ENCODE results near the gene LMAN2L. TPM values are rescaled to one million over a fixed set of nuclear protein-coding genes. Genes with fewer than 3 reads are reported as not detected.
A peak's percentile ranks its signal among the peaks of the same experiment; 100 is the strongest.

Gene LMAN2L
- total RNA-seq, 1 donor from 2014 or later: 14.0 TPM

DNA sequence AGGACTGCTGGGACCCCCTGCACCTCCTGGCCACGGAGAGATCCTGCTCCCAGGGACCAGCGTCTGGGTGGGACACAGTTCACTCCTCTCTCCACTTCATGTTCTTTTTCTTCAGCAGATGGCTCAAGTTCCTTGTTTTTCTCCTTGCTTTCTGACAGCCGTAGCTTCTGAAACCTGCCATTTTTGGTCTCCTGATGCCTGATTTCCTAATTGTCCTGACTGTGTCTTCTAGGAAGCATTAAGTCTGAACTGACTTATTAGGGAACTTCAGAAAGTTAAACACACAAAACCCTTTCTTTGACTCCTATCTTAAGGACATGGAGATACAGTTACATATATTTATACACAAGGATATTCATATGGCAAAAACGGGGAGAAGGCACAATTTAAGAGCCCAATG is 43.5 kb upstream of the LMAN2L start:
- DNase-seq: no peak
- H3K36me3 Mint-ChIP-seq (ENCODE audit: unreplicated experiment): no peaks in the 10 kb centered on the region
- peaks cover 4% of the 10 kb centered on the region for H3K27me3 Mint-ChIP-seq (ENCODE audit: unreplicated experiment)
- H3K4me1 Mint-ChIP-seq (ENCODE audit: low read depth, unreplicated experiment): no peaks in the 10 kb centered on the region
- no peak overlapping the region for H3K27ac Mint-ChIP-seq (ENCODE audit: unreplicated experiment)
- H3K4me3 Mint-ChIP-seq (ENCODE audit: unreplicated experiment): no peak overlapping the region
- no peaks in the 10 kb centered on the region for H3K9me3 Mint-ChIP-seq (ENCODE audit: unreplicated experiment)
- TF ChIP-seq, protein P1, sequence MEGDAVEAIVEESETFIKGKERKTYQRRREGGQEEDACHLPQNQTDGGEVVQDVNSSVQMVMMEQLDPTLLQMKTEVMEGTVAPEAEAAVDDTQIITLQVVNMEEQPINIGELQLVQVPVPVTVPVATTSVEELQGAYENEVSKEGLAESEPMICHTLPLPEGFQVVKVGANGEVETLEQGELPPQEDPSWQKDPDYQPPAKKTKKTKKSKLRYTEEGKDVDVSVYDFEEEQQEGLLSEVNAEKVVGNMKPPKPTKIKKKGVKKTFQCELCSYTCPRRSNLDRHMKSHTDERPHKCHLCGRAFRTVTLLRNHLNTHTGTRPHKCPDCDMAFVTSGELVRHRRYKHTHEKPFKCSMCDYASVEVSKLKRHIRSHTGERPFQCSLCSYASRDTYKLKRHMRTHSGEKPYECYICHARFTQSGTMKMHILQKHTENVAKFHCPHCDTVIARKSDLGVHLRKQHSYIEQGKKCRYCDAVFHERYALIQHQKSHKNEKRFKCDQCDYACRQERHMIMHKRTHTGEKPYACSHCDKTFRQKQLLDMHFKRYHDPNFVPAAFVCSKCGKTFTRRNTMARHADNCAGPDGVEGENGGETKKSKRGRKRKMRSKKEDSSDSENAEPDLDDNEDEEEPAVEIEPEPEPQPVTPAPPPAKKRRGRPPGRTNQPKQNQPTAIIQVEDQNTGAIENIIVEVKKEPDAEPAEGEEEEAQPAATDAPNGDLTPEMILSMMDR (IDR thresholded peaks at IDR 0.05; ENCODE audit: partially characterized antibody, unreplicated experiment): no peak

DNA sequence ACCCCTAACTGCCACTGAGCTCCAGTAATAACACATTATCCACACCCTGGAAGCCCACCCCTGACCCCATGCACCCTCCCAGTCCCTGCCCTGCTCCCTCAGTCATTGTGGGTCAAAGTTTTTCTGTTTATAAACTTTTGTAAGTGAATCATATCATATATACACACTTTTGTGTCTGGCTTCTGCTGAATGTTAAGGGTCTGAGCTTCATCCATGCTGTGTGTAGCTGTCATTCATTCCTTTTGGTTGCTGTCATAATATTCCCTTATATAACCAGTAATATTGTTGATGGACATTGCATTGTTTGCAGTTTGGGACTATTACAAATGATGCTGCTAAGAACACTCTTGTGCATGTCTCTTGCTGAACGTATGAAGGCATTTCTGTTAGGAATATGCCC is 35.3 kb upstream of the LMAN2L start:
- Mint-ChIP-seq H3K27ac (ENCODE audit: unreplicated experiment) (no peak overlapping the region), H3K4me1 (ENCODE audit: low read depth, unreplicated experiment) (peaks cover 15% of the 10 kb centered on the region), H3K9me3 (ENCODE audit: unreplicated experiment) (no peaks in the 10 kb centered on the region), H3K4me3 (ENCODE audit: unreplicated experiment) (no peak overlapping the region), H3K36me3 (ENCODE audit: unreplicated experiment) (no peaks in the 10 kb centered on the region), H3K27me3 (ENCODE audit: unreplicated experiment) (peaks cover 6% of the 10 kb centered on the region)
- TF ChIP-seq, protein P1 (IDR thresholded peaks at IDR 0.05; ENCODE audit: partially characterized antibody, unreplicated experiment): no peak
- no peak for DNase-seq

DNA sequence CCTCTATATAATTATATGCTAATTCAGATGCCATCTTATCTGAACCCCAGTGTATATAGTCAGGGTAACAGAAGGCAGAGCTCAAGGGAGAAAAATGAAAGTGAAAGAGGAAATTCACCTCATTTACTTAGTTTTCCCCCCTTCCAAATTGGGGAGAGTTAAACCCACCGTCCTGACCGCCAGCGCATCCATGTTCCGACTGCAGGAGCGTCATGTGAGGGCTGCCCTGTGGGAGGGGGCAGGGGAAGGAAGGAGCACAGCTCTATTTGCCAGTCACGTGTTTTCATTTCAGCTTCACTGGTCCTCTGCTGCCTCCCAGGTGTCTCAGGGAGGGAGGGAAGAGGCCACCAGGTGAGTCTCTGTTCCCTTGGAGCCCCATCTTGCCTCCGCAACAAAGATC is 34.1 kb upstream of the LMAN2L start:
- Mint-ChIP-seq H3K36me3 (ENCODE audit: unreplicated experiment) (no peaks in the 10 kb centered on the region), H3K27ac (ENCODE audit: unreplicated experiment) (no peak overlapping the region), H3K4me1 (ENCODE audit: low read depth, unreplicated experiment) (peaks cover 20% of the 10 kb centered on the region), H3K27me3 (ENCODE audit: unreplicated experiment) (peaks cover 7% of the 10 kb centered on the region), H3K9me3 (ENCODE audit: unreplicated experiment) (peaks cover 3% of the 10 kb centered on the region), H3K4me3 (ENCODE audit: unreplicated experiment) (no peak overlapping the region)
- TF ChIP-seq, protein P1 (IDR thresholded peaks at IDR 0.05; ENCODE audit: partially characterized antibody, unreplicated experiment): no peak
- DNase-seq: no peak

DNA sequence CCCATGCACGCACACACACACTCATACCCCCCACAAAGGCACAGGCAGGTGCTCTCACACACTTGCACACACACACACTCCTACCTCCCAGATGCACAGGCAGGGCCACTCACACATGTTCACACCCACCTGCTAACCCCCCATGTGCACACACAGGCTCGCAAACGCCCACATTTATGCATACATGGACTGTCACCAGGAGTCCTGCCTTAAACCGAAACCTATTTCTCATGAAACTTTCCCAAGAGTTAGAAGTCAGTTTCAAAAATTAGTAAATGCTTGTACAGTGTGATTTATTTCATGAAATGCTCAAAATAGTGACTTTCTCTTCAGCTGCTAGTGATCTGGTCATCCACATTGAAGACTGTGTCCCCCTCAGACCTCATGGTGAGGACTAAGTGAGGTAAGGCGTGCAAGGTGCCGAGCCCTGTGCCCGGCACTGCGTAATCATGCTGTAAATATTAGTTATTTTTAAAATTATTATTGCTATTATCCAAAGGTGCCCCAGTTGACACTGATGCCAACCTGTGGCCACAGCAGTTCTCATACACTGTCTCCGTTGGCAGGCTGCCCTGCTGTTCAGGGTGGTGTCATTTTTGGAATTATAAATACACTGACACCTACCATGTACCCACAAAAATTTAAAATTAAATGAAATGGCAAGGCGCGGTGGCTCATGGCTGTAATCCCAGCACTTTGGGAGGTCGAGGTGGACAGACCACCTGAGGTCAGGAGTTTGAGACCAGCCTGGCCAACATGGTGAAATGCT is 33.2 kb upstream of the LMAN2L start:
- Mint-ChIP-seq H3K27ac (ENCODE audit: unreplicated experiment) (no peak overlapping the region), H3K4me3 (ENCODE audit: unreplicated experiment) (no peak overlapping the region), H3K9me3 (ENCODE audit: unreplicated experiment) (peaks cover 3% of the 10 kb centered on the region), H3K4me1 (ENCODE audit: low read depth, unreplicated experiment) (peaks cover 20% of the 10 kb centered on the region), H3K36me3 (ENCODE audit: unreplicated experiment) (no peaks in the 10 kb centered on the region), H3K27me3 (ENCODE audit: unreplicated experiment) (peaks cover 7% of the 10 kb centered on the region)
- no peak for DNase-seq
- TF ChIP-seq, protein P1 (IDR thresholded peaks at IDR 0.05; ENCODE audit: partially characterized antibody, unreplicated experiment): no peak

DNA sequence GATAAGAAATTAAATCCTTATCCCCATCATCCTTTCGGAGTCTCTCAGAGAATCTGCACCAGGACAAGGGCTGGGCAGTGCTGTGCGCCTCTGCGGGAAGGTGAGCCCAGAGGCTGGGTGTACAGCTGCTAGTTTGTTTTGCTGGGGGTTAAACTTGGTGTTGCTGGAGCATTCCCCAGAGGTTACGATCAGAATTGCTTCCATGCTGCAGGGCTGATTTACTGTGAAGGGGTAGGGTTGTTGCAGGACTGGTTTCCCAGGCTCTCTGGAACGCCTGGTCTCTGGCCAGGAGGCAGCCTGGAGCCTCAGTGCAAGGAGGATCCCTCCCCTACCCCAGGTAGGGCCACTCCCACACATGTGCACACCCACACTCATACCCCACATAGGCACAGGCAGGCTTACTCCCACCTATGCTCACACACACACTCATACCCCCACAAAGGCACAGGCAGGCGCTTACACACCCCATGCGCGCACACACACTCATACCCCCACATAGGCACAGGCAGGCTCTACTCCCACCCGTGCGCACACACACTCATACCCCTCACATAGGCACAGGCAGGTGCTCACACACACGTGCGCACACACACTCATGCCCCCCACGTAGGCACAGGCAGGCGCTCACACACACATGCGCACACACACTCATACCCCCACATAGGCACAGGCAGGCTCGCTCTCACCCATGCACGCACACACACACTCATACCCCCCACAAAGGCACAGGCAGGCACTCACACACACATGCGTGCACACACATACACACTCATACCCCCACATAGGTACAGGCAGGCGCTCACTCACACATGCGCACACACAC is 32.1 kb upstream of the LMAN2L start:
- Mint-ChIP-seq H3K27ac (ENCODE audit: unreplicated experiment) (peak overlapping the region; percentile 59), H3K4me1 (ENCODE audit: low read depth, unreplicated experiment) (peaks cover 20% of the 10 kb centered on the region), H3K36me3 (ENCODE audit: unreplicated experiment) (no peaks in the 10 kb centered on the region), H3K9me3 (ENCODE audit: unreplicated experiment) (peaks cover 3% of the 10 kb centered on the region), H3K4me3 (ENCODE audit: unreplicated experiment) (no peak overlapping the region), H3K27me3 (ENCODE audit: unreplicated experiment) (peaks cover 7% of the 10 kb centered on the region)
- no peak for DNase-seq
- TF ChIP-seq, protein P1 (IDR thresholded peaks at IDR 0.05; ENCODE audit: partially characterized antibody, unreplicated experiment): no peak
